Uterus (tissue), 2 donors: Measurements from ENCODE around the gene SCLY.

ENCODE experiments used
- CTCF ChIP-seq, 4 experiments: fragments of 200-600 bp in 2 of 4; fragments of 450-650 bp in 2 of 4; sonication (generic) in 2 of 4; IDR thresholded peaks; one replicate each; pipeline ENCODE4 v1.5.1; 2016 to 2019; ENCODE audit warnings: antibody characterized with exemption in 4 of 4, mild to moderate bottlenecking in 2 of 4, moderate library complexity in 1 of 4
- POLR2A ChIP-seq, 2 donors: fragments of 450-650 bp; IDR thresholded peaks; one replicate each; pipeline ENCODE4 v1.6.1; 2016; ENCODE audit warnings: antibody characterized with exemption in 2 of 2, mild to moderate bottlenecking in 1 of 2, moderate library complexity in 1 of 2

- no peak for TF ChIP-seq CTCF (IDR thresholded peaks at IDR 0.05)
- no peak for TF ChIP-seq POLR2A (IDR thresholded peaks at IDR 0.05)
Observed at GRCh38 chr2:238046725-238047270, 14.0 kb upstream of the SCLY start.
